ENCODE measurements around the gene TPP1.

DNA sequence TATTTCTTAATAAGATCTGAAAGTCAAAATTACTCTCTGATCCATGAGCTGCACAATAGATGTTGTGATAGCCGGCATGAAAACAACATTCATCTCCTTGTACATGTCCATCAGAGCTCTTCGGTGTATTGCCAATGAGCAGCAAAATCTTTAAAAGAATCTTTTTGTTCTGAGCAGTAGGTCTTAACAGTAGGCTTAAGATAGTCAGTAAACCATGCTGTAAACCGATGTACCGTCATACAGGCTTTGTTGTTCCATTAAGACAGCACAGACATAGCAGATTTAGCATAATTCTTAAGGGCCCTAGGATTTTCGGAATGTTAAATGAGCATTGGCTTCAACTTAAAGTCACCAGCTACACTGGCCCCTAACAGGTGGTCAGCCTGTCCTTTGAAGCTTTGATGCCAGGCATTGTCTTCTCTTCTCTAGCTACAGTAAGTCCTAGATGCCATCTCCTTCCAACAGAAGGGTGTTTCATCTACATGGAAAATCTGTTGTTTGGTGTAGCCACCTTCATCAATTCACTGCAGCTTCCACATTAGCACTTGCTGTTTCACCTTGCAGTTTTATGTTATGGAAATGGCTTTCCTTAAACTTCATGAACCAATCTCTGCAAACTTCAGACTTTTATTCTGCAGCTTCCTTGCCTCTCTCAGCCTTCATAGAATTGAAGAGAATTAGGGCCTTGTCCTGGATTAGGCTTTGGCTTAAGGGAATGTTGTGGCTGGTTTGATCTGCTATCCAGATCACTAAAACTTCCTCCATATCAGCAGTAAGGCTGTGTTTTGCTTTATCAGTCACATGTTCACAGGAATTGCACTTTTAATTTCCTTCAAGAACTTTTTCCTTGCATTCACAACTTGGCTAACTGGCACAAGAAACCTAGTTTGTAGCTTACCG lies 44.2 kb downstream of the TPP1 start:
- TF ChIP-seq, protein P1, sequence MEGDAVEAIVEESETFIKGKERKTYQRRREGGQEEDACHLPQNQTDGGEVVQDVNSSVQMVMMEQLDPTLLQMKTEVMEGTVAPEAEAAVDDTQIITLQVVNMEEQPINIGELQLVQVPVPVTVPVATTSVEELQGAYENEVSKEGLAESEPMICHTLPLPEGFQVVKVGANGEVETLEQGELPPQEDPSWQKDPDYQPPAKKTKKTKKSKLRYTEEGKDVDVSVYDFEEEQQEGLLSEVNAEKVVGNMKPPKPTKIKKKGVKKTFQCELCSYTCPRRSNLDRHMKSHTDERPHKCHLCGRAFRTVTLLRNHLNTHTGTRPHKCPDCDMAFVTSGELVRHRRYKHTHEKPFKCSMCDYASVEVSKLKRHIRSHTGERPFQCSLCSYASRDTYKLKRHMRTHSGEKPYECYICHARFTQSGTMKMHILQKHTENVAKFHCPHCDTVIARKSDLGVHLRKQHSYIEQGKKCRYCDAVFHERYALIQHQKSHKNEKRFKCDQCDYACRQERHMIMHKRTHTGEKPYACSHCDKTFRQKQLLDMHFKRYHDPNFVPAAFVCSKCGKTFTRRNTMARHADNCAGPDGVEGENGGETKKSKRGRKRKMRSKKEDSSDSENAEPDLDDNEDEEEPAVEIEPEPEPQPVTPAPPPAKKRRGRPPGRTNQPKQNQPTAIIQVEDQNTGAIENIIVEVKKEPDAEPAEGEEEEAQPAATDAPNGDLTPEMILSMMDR (IDR thresholded peaks at IDR 0.05; ENCODE audit: low read depth, low read length, missing input control), result no peak
- TF ChIP-seq SP1 (IDR thresholded peaks at IDR 0.05) (no peak), EGR1 (IDR thresholded peaks at IDR 0.05; ENCODE audit: low read depth in 2 of 2) (no peak), RAD21 (IDR thresholded peaks at IDR 0.05) (no peak), GABPA (IDR thresholded peaks at IDR 0.05 in 1 of 2, conservative IDR thresholded peaks at IDR 0.05 in 1 of 2) (no peak), FOXA2 (IDR thresholded peaks at IDR 0.05) (no peak), JUND (IDR thresholded peaks at IDR 0.05) (no peak)
- TF ChIP-seq, protein P2, sequence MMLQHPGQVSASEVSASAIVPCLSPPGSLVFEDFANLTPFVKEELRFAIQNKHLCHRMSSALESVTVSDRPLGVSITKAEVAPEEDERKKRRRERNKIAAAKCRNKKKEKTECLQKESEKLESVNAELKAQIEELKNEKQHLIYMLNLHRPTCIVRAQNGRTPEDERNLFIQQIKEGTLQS (IDR thresholded peaks at IDR 0.05), result no peak
- TF ChIP-seq, protein P3, sequence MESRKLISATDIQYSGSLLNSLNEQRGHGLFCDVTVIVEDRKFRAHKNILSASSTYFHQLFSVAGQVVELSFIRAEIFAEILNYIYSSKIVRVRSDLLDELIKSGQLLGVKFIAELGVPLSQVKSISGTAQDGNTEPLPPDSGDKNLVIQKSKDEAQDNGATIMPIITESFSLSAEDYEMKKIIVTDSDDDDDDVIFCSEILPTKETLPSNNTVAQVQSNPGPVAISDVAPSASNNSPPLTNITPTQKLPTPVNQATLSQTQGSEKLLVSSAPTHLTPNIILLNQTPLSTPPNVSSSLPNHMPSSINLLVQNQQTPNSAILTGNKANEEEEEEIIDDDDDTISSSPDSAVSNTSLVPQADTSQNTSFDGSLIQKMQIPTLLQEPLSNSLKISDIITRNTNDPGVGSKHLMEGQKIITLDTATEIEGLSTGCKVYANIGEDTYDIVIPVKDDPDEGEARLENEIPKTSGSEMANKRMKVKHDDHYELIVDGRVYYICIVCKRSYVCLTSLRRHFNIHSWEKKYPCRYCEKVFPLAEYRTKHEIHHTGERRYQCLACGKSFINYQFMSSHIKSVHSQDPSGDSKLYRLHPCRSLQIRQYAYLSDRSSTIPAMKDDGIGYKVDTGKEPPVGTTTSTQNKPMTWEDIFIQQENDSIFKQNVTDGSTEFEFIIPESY (IDR thresholded peaks at IDR 0.05), result no peak

Data from liver (tissue), 3 donors.